Activated T-helper 17 cell treated with anti-CD3 and anti-CD28 coated beads, Interleukin-2, amount 50 U/mL, for 72 hours (primary cell): ENCODE results near the gene SYNCRIP. TPM values are rescaled to one million over a fixed set of nuclear protein-coding genes. Genes with fewer than 3 reads are reported as not detected.

Experiments
- ATAC-seq: fragments of 150-1000 bp; cut with Tn5 transposase; replicated peaks from 2 replicates; pipeline ENCODE4 v1.10.0; 2021; ENCODE audit warnings: mild to moderate bottlenecking, moderate library complexity
- H3K27ac Mint-ChIP-seq: one replicate; pipeline ENCODE4 v1.8.0; 2022; ENCODE audit warnings: mixed read lengths
- H3K27me3 Mint-ChIP-seq: one replicate; pipeline ENCODE4 v1.8.0; 2022; ENCODE audit warnings: mixed read lengths
- H3K36me3 Mint-ChIP-seq: one replicate; pipeline ENCODE4 v1.8.0; 2022; ENCODE audit warnings: low read depth, mild to moderate bottlenecking, mixed read lengths
- H3K4me1 Mint-ChIP-seq: one replicate; pipeline ENCODE4 v1.8.0; 2022; ENCODE audit warnings: mixed read lengths
- H3K4me3 Mint-ChIP-seq: one replicate; pipeline ENCODE4 v1.8.0; 2022; ENCODE audit warnings: mild to moderate bottlenecking, mixed read lengths
- H3K9me3 Mint-ChIP-seq: one replicate; pipeline ENCODE4 v1.8.0; 2022; ENCODE audit warnings: mixed read lengths
- total RNA-seq, 2 donors: library from RNA; stranded (reverse); gene quantifications; one replicate each; pipeline ENCODE4 v1.2.3, GENCODE V29; 2022

SYNCRIP gene
- total RNA-seq, 2 donors from 2014 or later, result 106 to 175 TPM

DNA sequence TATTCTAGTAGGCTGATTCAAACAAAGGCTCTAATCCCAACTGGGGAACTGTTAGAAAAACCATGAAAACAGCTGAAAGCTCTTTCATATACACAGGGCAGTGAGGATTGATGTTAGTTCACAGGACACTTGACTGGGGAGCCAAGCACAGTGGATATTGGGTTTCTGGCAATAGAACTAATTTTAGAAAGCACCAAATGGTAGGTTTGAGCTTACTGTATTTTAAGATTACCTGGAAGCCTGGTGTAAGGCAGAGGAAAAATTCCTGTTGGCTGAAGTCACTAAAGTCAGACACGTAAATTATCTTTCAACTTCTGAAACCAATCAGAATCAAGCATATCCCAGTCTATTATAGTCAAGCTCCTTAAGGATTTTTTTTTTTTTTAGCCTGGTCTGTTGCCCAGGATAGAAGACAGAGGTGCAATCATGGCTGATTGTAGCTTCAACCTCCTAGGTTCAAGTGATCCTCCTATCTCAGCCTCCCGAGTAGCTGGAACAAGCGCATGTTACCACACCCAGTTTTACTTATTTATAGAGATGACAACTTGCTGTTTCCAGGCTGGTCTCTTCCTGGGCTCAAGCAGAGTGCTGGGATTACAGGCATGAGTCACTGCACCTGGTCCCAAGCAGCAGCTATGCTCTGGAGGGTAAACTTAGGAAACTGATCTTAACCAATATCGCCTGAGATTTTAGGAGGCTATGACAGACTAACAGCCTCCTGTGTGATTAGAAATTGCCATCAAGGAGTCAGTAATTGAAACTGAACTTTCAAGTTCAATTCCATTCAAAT, 32.5 kb upstream of the SYNCRIP start:
- H3K4me3 Mint-ChIP-seq, result peak overlapping the region; percentile 94
- ATAC-seq, result no peak
- H3K36me3 Mint-ChIP-seq, result peaks cover 71% of the 10 kb centered on the region
- peaks cover 4% of the 10 kb centered on the region for H3K9me3 Mint-ChIP-seq
- peak overlapping the region; percentile 99 for H3K27ac Mint-ChIP-seq
- peaks cover 44% of the 10 kb centered on the region for H3K4me1 Mint-ChIP-seq
- no peaks in the 10 kb centered on the region for H3K27me3 Mint-ChIP-seq

DNA sequence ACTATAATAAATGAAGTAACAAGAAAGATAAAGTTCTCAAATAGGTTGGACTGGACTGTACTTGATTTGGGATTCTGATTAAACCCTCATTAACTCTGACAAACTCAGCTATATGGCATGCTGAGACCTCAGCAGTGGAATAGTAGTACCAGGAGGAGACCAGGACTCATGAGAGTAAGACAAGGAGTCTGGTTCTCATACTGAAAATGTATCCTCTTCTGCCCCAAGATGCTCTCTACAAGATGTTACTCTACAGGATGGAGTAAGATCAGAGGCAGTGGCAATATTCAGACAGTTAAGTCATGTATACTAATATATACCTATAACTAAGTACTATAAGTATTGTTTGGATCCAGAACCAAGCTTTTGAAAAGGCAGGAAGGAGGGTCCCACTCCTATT, 31.9 kb upstream of the SYNCRIP start:
- peaks cover 50% of the 10 kb centered on the region for H3K4me1 Mint-ChIP-seq
- no peak for ATAC-seq
- peaks cover 4% of the 10 kb centered on the region for H3K9me3 Mint-ChIP-seq
- H3K36me3 Mint-ChIP-seq, result peaks cover 74% of the 10 kb centered on the region
- H3K27me3 Mint-ChIP-seq, result no peaks in the 10 kb centered on the region
- H3K27ac Mint-ChIP-seq, result peak overlapping the region; percentile 51
- peak overlapping the region; percentile 94 for H3K4me3 Mint-ChIP-seq

DNA sequence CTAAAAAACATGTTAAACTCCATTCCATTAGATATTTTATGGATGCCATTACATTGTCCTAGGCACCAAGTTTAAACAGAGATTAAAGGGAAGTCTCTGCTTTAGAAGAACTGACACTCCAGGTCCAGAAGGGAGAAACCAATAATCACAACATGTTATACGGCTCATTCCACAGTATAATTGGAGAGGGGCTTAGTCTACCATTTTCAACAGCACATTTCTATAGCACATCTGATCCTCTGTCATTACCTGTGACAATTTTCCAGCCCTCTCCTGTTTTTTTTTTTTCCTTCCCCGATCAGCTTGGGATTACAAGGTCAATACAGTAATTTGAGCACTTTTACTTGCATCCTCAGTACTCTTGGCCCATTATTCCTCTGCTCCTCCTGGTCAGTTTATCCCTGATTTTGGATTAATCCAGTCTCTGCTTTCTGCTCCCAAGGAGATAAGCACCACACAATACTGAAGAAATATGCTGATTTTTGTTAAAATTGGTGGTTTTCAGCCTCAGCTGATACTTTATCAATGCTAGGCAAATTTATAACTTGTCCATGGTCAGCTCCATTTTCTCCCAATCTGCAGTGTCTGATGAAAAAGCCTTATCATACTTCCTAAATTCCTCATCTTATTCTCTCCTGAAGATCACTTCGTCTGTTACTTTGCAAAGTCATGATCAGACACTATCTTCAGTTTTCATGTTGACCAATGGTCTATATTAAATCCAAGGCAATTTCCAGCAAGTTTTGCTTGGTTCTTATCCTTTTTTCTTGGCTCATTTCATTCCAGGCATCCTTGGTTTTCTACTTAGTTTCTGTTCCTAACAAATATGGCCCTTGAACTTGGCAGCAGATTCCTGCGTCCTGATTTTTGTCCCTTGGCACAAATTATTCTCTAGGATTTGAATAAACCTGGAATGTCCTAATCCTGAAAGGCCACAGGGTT, 30.8 kb upstream of the SYNCRIP start:
- Mint-ChIP-seq H3K36me3 (peaks cover 73% of the 10 kb centered on the region), H3K9me3 (peaks cover 4% of the 10 kb centered on the region), H3K4me1 (peaks cover 52% of the 10 kb centered on the region), H3K27ac (peak overlapping the region; percentile 64), H3K4me3 (peak overlapping the region; percentile 94), H3K27me3 (no peaks in the 10 kb centered on the region)
- ATAC-seq, result no peak

DNA sequence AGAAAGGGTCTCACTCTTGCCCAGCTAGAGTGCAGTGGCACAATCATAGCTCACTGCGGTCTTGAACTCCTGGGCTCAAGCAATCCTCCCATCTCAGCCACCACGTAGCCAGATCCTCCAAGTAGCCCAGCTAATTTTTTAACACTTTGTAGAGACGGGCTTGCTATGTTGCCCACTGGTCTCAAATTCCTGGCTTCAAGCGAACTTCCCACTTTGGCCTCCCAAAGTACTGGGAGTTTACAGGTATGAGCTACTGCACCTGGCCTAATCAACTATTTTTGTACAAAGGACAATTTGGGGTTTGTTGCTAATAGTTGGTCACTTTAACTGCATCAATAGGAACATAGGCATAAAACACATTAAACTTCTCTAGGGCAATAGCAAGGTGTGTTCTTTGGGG, 29.9 kb upstream of the SYNCRIP start:
- Mint-ChIP-seq H3K4me1 (peaks cover 52% of the 10 kb centered on the region), H3K4me3 (peak overlapping the region; percentile 94), H3K27ac (peak overlapping the region; percentile 64), H3K36me3 (peaks cover 64% of the 10 kb centered on the region), H3K27me3 (no peaks in the 10 kb centered on the region), H3K9me3 (peaks cover 4% of the 10 kb centered on the region)
- no peak for ATAC-seq

DNA sequence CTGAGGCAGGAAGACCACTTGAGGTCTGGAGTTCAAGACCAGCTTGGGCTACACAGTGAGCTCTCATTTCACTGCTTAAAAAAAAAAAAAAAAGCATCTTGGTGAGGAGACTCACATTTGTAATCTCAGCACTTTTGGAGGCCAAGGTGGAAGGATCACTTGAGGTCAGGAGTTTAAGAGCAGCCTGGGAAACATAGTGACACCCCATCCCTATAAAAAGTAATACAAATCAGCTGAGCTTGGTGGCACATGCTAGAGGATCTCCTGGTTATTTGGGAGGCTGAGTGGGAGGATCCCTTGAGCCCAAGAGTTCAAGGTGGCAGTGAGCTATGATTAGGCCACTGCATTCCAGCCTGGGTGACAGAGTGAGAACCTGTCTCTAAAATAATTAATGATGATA, 29.4 kb upstream of the SYNCRIP start:
- Mint-ChIP-seq H3K27ac (peak overlapping the region; percentile 64), H3K27me3 (no peaks in the 10 kb centered on the region), H3K4me3 (no peak overlapping the region), H3K9me3 (peaks cover 4% of the 10 kb centered on the region), H3K36me3 (peaks cover 59% of the 10 kb centered on the region), H3K4me1 (peaks cover 52% of the 10 kb centered on the region)
- ATAC-seq, result no peak

DNA sequence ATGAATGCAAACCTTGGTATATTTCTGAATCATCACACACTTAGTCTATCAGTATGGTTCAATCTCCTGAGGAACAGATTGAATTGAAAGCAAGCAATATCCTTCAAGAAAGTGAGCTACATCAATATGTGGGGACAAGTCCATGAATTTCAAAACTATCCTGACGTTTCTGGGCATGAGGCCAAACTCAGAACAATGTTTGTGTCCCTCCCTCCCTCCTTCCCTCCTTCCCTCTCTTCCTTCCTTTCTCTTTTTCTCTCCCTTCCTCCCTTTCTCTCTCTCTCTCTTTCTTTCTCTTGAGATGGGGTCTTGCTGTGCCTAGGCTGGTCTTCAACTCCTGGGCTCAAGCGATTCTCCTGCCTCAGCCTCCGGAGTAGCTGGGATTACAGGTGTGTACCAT, 27.9 kb upstream of the SYNCRIP start:
- Mint-ChIP-seq H3K4me1 (peaks cover 38% of the 10 kb centered on the region), H3K27ac (peak overlapping the region; percentile 90), H3K27me3 (no peaks in the 10 kb centered on the region), H3K9me3 (peaks cover 4% of the 10 kb centered on the region), H3K36me3 (peaks cover 47% of the 10 kb centered on the region), H3K4me3 (peak overlapping the region; percentile 76)
- peak; percentile 40 for ATAC-seq

DNA sequence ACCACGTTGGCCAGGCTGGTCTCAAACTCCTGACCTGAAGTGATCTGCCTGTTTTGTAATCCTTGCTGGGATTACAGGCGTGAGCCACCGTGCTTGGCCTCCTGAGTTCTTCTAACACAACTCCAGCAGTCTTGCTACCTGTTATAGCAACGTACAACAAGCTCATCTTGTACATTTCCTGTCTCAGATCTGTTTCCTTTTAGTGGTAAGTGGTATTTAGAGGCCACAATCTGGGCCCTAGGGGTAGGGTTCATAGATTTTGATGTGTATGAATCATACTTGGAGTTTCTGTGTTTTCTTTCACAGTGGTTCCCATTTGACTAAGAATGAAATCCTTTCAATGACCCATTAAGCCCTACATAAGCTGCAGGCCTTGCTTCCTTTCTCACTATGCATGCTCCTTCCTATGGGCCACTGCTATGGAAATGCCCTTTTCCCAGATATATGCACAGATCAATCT, 27.1 kb upstream of the SYNCRIP start:
- peaks cover 42% of the 10 kb centered on the region for H3K36me3 Mint-ChIP-seq
- H3K4me3 Mint-ChIP-seq, result peak overlapping the region; percentile 76
- peak; percentile 94 for ATAC-seq
- H3K27me3 Mint-ChIP-seq, result no peaks in the 10 kb centered on the region
- peaks cover 31% of the 10 kb centered on the region for H3K4me1 Mint-ChIP-seq
- peak overlapping the region; percentile 90 for H3K27ac Mint-ChIP-seq
- peaks cover 4% of the 10 kb centered on the region for H3K9me3 Mint-ChIP-seq

DNA sequence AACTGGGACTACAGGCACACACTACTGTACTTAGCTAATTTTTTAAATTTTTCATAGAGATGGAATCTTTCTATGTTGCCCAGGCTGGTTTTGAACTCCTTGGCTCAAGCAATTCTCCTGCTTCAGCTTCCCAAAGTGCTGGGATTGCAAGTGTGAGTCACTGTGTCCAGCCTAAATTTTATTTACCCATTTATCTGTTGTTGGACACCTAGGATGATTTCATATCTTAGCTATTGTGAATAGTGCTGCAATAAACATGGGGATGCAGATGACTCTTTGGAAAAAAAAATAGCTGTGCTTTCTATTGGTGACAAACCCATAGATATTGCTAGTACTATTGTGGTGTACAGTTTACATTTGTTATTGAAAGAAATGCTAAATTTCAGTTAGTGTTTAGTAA, 19.6 kb upstream of the SYNCRIP start:
- H3K4me1 Mint-ChIP-seq, result no peaks in the 10 kb centered on the region
- ATAC-seq, result no peak
- no peaks in the 10 kb centered on the region for H3K27me3 Mint-ChIP-seq
- peaks cover 12% of the 10 kb centered on the region for H3K36me3 Mint-ChIP-seq
- H3K27ac Mint-ChIP-seq, result no peak overlapping the region
- H3K4me3 Mint-ChIP-seq, result no peak overlapping the region
- H3K9me3 Mint-ChIP-seq, result peaks cover 3% of the 10 kb centered on the region

DNA sequence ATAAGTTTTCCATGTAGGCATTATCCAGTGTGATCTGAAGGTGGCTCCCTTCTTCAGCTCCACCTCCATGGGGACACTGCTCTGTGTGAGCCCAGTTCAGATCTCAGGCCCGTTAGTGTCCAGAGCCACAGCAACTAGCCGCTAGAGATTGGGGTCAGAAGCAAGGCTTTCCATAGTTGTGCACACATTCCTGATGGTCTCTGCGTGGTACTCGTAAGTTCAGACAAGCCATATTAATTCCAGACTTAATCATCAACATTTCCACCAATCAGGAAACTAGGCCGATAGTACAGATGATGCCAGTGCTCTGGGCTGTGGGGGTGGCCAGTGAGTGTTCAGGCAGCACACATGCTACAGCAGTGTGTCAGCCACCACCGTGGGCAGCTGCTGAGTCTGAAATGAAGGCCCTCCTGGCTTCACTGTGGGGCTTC, 17.5 kb upstream of the SYNCRIP start:
- ATAC-seq, result peak; percentile 63
- Mint-ChIP-seq H3K9me3 (peaks cover 4% of the 10 kb centered on the region), H3K27ac (no peak overlapping the region), H3K4me3 (no peak overlapping the region), H3K4me1 (no peaks in the 10 kb centered on the region), H3K36me3 (peaks cover 6% of the 10 kb centered on the region), H3K27me3 (no peaks in the 10 kb centered on the region)

DNA sequence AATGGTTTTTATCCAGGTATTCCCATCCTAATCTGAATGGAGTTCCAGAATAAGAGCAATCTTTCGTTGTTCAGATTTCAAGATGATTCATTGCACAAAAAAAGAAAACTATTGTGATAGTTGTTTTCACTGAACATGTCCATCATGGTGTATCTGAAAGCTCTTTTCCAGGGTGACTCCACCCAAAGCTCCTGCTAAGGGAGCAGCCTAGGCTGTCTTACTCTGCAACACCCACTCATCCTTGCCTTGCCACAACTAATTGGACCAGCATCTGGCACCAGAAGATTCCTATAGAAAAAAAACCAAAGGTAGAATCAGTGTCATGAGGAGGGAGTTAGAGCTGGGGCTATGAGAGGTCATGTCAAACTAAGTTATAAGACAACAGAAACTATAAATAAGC, 7.9 kb upstream of the SYNCRIP start:
- Mint-ChIP-seq H3K4me1 (peaks cover 2% of the 10 kb centered on the region), H3K4me3 (no peak overlapping the region), H3K27me3 (no peaks in the 10 kb centered on the region), H3K27ac (no peak overlapping the region), H3K36me3 (no peaks in the 10 kb centered on the region), H3K9me3 (no peaks in the 10 kb centered on the region)
- no peak for ATAC-seq

DNA sequence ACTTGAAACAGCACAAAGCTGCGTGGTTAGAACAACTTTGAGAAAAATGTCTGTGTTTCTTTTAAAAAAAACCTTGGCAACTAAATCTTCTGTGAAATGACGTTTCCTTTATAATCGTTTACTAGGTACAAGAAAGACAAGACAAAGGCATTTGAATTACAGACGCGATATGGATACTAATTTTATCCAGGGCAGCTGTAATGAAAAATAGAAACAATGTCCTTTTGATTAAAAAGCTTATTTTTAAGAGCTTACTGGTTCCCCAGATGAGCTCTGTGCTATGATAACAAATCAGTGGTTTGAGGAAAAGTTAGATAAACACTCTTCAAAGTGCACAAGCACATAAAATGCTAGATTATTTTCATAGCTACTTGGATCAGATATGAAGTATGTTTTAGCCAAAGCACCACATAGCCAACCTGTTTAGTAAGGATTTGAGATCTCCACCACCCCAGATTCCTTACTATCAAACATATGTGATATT, 1.6 kb upstream of the SYNCRIP start:
- peaks cover 27% of the 10 kb centered on the region for H3K4me1 Mint-ChIP-seq

DNA sequence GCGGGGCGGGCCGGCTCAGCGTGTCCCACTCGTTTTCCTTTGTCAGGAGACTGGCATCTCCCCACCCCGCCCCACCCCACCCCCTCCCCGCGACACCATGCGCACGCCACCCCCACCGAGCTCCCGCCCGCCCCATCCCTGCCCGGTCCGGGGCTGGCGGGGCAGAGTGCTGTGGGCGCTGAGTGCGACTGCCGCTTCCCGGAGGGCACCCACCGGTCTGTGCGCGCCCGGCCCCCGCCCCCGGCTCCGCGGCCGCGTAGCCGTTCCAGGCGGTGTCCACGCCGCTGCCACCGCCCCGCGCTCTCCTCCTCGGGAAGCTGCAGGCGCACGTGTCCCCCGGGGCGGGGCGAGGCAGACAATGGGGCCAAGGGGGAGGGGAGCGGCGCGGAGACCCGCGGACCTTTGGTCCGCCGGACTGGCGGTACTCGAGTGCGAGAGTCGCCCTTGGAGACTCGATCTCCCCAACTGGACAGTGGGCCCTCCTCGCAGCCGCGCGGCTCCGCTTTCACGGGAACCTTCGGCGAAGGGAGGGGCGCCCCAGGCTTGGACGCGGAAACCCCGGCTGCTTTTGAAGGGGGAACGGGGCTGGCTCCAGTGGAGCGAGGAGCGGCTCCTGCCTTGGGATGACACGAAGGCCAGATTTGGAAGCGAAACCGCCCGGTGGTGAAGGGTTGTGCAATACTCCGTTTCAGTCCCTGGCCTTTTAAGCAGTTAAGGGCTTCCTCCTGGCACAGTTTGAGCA, 1.0 kb upstream of the SYNCRIP start:
- peak overlapping the region; percentile 97 for H3K4me3 Mint-ChIP-seq
- ATAC-seq, result peak; percentile 49
- no peaks in the 10 kb centered on the region for H3K9me3 Mint-ChIP-seq
- H3K27ac Mint-ChIP-seq, result peak overlapping the region; percentile 89
- peaks cover 47% of the 10 kb centered on the region for H3K36me3 Mint-ChIP-seq
- peaks cover 33% of the 10 kb centered on the region for H3K4me1 Mint-ChIP-seq
- no peaks in the 10 kb centered on the region for H3K27me3 Mint-ChIP-seq

More for the DNA sequence above, 1.6 kb upstream of the SYNCRIP start:
- Mint-ChIP-seq H3K27ac (peak overlapping the region; percentile 87), H3K36me3 (peaks cover 41% of the 10 kb centered on the region), H3K9me3 (no peaks in the 10 kb centered on the region), H3K4me3 (peak overlapping the region; percentile 97), H3K27me3 (no peaks in the 10 kb centered on the region)
- ATAC-seq, result no peak

DNA sequence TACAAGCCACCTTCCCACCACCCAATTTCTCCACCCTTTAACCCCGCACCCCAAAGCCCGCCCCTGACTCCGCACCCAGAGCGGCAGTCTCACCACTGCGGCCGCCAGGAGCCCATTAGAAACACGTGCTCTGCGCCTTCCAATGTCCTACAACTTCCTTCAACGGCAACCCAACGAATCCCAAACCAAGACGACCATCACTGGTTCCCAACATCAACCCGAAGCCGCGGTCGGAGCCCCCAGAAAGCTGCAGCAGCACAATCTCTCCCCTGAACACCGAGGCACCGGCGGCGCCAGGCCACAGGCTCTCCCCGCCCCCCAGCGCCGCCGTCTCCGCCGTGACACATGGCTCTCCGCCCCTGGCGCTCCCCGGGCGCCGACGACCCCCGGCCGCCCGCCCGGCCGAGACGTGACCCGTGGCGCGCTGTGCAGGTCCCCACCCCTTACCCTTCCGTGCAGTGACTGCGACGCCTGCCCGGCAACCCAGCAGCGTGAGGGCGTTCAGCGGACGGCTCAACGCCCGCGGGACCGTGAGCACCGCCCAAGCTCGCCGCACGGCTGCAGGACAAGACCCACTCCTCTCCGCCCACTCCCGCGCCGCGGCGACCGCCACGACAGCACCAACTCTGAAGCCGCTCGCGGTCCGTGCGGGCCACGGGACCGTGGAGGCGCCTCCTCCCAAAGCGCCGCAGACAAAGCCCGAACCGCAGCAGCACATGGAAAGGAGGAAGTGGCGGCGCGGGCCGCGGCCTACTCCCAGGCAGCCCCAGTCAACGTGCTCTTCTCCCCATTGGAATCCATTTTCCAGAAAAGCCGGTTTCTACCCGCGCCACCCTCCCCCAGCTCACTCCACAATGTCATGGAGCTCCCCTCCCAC, 551 bp downstream of the SYNCRIP start:
- peak overlapping the region; percentile 89 for H3K27ac Mint-ChIP-seq
- H3K4me1 Mint-ChIP-seq, result peaks cover 46% of the 10 kb centered on the region
- no peak for ATAC-seq
- no peaks in the 10 kb centered on the region for H3K9me3 Mint-ChIP-seq
- H3K27me3 Mint-ChIP-seq, result no peaks in the 10 kb centered on the region
- H3K4me3 Mint-ChIP-seq, result peak overlapping the region; percentile 97
- H3K36me3 Mint-ChIP-seq, result peaks cover 62% of the 10 kb centered on the region
